DND-41 (cell line): ENCODE results near the gene GPA33.

Source experiments
- EZH2 ChIP-seq: IDR thresholded peaks from 3 replicates; pipeline ENCODE4 v1.6.1; 2012; ENCODE audit warnings: borderline replicate concordance, low read depth, mild to moderate bottlenecking, moderate library complexity, low read length, inconsistent platforms; ENCODE audit not compliant: severe bottlenecking
- TF ChIP-seq, protein P1 (sequence below): IDR thresholded peaks from 2 replicates; pipeline ENCODE4 v1.5.1; 2012; ENCODE audit warnings: borderline replicate concordance, low read length, moderate library complexity, mild to moderate bottlenecking; ENCODE audit not compliant: poor library complexity, severe bottlenecking; ENCODE audit errors: extremely low read depth

DNA sequence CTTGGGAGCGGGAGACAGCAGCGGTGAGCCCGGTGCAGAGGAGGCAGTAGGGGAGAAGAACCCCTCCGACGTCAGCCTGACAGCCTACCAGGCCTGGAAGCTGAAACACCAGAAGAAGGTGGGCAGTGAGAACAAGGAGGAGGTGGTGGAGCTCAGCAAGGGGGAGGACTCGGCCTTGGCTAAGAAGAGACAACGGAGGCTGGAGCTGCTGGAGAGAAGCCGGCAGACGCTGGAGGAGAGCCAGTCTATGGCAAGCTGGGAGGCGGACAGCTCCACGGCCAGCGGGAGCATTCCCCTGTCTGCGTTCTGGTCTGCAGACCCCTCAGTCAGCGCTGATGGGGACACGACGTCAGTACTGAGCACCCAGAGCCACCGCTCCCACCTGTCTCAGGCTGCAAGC lies 36.6 kb upstream of the GPA33 start:
- TF ChIP-seq, protein P1, sequence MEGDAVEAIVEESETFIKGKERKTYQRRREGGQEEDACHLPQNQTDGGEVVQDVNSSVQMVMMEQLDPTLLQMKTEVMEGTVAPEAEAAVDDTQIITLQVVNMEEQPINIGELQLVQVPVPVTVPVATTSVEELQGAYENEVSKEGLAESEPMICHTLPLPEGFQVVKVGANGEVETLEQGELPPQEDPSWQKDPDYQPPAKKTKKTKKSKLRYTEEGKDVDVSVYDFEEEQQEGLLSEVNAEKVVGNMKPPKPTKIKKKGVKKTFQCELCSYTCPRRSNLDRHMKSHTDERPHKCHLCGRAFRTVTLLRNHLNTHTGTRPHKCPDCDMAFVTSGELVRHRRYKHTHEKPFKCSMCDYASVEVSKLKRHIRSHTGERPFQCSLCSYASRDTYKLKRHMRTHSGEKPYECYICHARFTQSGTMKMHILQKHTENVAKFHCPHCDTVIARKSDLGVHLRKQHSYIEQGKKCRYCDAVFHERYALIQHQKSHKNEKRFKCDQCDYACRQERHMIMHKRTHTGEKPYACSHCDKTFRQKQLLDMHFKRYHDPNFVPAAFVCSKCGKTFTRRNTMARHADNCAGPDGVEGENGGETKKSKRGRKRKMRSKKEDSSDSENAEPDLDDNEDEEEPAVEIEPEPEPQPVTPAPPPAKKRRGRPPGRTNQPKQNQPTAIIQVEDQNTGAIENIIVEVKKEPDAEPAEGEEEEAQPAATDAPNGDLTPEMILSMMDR = no peak
- no peak for TF ChIP-seq EZH2
